Colonic mucosa (tissue), 4 donors: ENCODE results near the gene RBM20. TPM values are rescaled to one million over a fixed set of nuclear protein-coding genes. Genes with fewer than 3 reads are reported as not detected.

Experiments
- DNase-seq: peaks from one replicate; pipeline ENCODE4 v3.0.0-alpha.2; 2020
- H3K27ac ChIP-seq: fragments of 200-600 bp; one replicate; pipeline ENCODE4 v1.8.0; 2021
- H3K27me3 ChIP-seq: fragments of 200-600 bp; one replicate; pipeline ENCODE4 v1.8.0; 2021
- H3K36me3 ChIP-seq: fragments of 200-600 bp; one replicate; pipeline ENCODE4 v1.8.0; 2021
- H3K4me1 ChIP-seq: fragments of 200-600 bp; one replicate; pipeline ENCODE4 v1.8.0; 2021; ENCODE audit warnings: mild to moderate bottlenecking
- H3K4me3 ChIP-seq: fragments of 200-600 bp; one replicate; pipeline ENCODE4 v1.8.0; 2021
- H3K9ac ChIP-seq, 2 donors: one replicate each; pipeline ENCODE4 v1.7.0; 2013; ENCODE audit warnings: control low read depth in 2 of 2, low read depth in 2 of 2, low read length in 2 of 2
- H3K9me3 ChIP-seq: fragments of 200-600 bp; one replicate; pipeline ENCODE4 v1.8.0; 2021
- intact Hi-C: fragments of 100-400 bp; cut with DNase I; formaldehyde crosslinking; loops from one replicate; pipeline ENCODE4 v1.14.1; 2022
- total RNA-seq, 2 donors: library from RNA; stranded (reverse); fragmentation: NEBNext Ultra II Directional in 1 of 2; extraction: Animal tissue kit (Norgen Biotek cat#: 25700) in 1 of 2; gene quantifications; one replicate each; pipeline ENCODE4 v1.2.1, GENCODE V29; 2021
- TF ChIP-seq, protein P1 (sequence below): fragments of 200-600 bp; IDR thresholded peaks from one replicate; pipeline ENCODE4 v1.8.0; 2022; ENCODE audit warnings: antibody characterized with exemption, mild to moderate bottlenecking
- donor health status: healthy.
- donor health status: DM: no; HTN: no; CAD: no.
- donor health status: DM: no; HTN: no; CAD: no.

Gene RBM20
- total RNA-seq, 2 donors from 2014 or later = 0.49 to 0.80 TPM

DNA sequence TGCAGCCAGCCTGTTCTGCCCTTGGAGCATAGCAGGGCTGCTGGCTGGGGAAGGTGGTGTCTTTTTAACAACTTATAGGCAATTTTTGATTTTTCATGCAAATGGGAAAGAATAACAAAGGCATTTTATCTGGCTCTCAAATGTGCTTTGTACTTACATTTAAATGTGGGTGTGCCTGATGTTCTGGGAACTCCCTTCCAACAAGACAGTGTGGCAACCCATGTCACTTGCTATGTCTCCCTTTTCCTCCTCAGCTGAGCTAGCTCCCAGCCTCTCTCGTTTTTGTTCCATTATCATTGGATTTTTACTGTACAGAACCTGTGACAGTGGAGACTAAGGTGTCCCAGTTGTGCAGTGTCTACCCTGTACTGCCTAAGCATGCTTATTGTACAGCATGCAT, 134.1 kb downstream of the RBM20 start:
- TF ChIP-seq, protein P1, sequence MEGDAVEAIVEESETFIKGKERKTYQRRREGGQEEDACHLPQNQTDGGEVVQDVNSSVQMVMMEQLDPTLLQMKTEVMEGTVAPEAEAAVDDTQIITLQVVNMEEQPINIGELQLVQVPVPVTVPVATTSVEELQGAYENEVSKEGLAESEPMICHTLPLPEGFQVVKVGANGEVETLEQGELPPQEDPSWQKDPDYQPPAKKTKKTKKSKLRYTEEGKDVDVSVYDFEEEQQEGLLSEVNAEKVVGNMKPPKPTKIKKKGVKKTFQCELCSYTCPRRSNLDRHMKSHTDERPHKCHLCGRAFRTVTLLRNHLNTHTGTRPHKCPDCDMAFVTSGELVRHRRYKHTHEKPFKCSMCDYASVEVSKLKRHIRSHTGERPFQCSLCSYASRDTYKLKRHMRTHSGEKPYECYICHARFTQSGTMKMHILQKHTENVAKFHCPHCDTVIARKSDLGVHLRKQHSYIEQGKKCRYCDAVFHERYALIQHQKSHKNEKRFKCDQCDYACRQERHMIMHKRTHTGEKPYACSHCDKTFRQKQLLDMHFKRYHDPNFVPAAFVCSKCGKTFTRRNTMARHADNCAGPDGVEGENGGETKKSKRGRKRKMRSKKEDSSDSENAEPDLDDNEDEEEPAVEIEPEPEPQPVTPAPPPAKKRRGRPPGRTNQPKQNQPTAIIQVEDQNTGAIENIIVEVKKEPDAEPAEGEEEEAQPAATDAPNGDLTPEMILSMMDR = no peak
- no peaks in the 10 kb centered on the region for H3K9me3 ChIP-seq
- no peak overlapping the region for H3K27ac ChIP-seq
- no peaks in the 10 kb centered on the region for H3K4me1 ChIP-seq
- intact Hi-C loops = no loop called here
- DNase-seq = no peak
- H3K4me3 ChIP-seq = no peak overlapping the region
- no peaks in the 10 kb centered on the region for H3K27me3 ChIP-seq
- H3K9ac ChIP-seq = no peak overlapping the region
- H3K36me3 ChIP-seq = no peaks in the 10 kb centered on the region

DNA sequence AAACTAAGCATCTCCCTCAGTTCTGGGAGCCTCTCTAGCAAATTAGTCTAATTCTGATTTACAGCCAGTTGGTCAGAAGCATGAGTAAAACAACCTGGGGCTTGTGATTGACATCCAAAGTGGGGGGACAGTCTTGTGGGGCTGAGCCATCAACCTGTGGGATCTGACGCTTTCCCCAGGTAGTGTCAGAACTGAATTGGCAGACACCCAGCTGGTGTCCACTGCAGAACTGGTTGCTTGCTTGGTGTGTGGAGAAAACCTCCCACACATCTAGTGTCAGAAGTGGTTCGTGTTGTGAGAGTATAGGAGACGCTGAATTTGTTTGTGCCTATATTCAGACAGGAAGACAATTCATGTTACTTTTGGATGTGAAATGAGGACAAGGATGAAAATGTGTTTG, 135.4 kb downstream of the RBM20 start:
- no peaks in the 10 kb centered on the region for H3K4me1 ChIP-seq
- no peak overlapping the region for H3K9ac ChIP-seq
- no peaks in the 10 kb centered on the region for H3K9me3 ChIP-seq
- TF ChIP-seq, protein P1 = no peak
- no peak for DNase-seq
- no peak overlapping the region for H3K27ac ChIP-seq
- no peaks in the 10 kb centered on the region for H3K36me3 ChIP-seq
- intact Hi-C loops = no loop called here
- no peaks in the 10 kb centered on the region for H3K27me3 ChIP-seq
- no peak overlapping the region for H3K4me3 ChIP-seq

DNA sequence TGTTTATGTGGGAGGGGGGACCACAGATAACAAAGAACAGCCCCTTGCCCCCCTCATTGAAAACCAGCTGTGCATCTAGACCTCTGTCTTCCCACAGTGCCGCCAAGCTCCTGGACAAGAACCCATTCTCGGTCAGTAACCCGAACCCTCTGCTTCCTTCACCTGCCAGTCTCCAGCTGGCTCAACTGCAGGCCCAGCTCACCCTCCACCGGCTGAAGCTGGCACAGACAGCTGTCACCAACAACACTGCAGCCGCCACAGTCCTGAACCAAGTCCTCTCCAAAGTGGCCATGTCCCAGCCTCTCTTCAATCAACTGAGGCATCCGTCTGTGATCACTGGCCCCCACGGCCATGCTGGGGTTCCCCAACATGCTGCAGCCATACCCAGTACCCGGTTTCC, 136.6 kb downstream of the RBM20 start:
- Histone ChIP-seq H3K4me1 (no peaks in the 10 kb centered on the region), H3K27me3 (no peaks in the 10 kb centered on the region), H3K9ac (no peak overlapping the region), H3K27ac (no peak overlapping the region), H3K4me3 (no peak overlapping the region), H3K36me3 (no peaks in the 10 kb centered on the region), H3K9me3 (no peaks in the 10 kb centered on the region)
- TF ChIP-seq, protein P1 = no peak
- DNase-seq = no peak
- intact Hi-C loops = no loop called here

DNA sequence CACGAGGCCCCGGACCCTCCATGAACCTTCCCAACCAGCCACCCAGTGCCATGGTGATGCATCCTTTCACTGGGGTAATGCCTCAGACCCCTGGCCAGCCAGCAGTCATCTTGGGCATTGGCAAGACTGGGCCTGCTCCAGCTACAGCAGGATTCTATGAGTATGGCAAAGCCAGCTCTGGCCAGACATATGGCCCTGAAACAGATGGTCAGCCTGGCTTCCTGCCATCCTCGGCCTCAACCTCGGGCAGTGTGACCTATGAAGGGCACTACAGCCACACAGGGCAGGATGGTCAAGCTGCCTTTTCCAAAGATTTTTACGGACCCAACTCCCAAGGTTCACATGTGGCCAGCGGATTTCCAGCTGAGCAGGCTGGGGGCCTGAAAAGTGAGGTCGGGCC, 137.0 kb downstream of the RBM20 start:
- TF ChIP-seq, protein P1 = no peak
- intact Hi-C loops = no loop called here
- Histone ChIP-seq H3K4me1 (no peaks in the 10 kb centered on the region), H3K27me3 (no peaks in the 10 kb centered on the region), H3K9me3 (no peaks in the 10 kb centered on the region), H3K36me3 (no peaks in the 10 kb centered on the region), H3K27ac (no peak overlapping the region), H3K4me3 (no peak overlapping the region), H3K9ac (no peak overlapping the region)
- no peak for DNase-seq

DNA sequence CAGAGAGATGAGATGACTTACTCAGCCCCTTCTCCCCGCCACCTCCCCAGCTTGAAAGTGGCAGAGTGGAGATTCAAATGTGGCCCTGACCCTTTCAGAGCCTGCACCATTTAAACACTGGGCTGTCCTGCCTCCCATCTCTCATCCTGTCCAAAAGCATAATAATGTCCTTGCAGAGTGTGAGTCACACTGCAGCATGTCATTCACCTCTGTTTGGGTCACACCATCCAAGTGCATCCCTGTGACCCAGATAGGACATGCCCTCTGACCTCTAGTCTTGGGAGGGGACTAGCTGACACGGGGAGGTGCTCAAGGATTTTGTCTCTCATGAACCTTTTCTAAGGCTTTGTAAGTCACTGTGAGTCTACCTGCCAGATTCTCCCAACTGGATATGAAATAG, 138.5 kb downstream of the RBM20 start:
- no peaks in the 10 kb centered on the region for H3K27me3 ChIP-seq

More for the DNA sequence above, 138.5 kb downstream of the RBM20 start:
- no peak overlapping the region for H3K4me3 ChIP-seq
- no peaks in the 10 kb centered on the region for H3K36me3 ChIP-seq
- intact Hi-C loops = no loop called here
- TF ChIP-seq, protein P1 = no peak
- no peak for DNase-seq
- no peak overlapping the region for H3K27ac ChIP-seq
- no peak overlapping the region for H3K9ac ChIP-seq
- no peaks in the 10 kb centered on the region for H3K4me1 ChIP-seq
- H3K9me3 ChIP-seq = no peaks in the 10 kb centered on the region
